HCT116 (cell line): ENCODE measurements around the gene DENND10. TPM values are rescaled to one million over a fixed set of nuclear protein-coding genes. Genes with fewer than 3 reads are reported as not detected.

Experiments used
- POLR2AphosphoS5 ChIP-seq: IDR thresholded peaks from 2 replicates; pipeline ENCODE4 v1.6.1; 2011; ENCODE audit warnings: mild to moderate bottlenecking, low read depth, low read length, moderate library complexity
- RAD21 ChIP-seq: IDR thresholded peaks from 2 replicates; pipeline ENCODE4 v1.6.1; 2012; ENCODE audit warnings: low read depth, mild to moderate bottlenecking
- SIN3A ChIP-seq: IDR thresholded peaks from 2 replicates; pipeline ENCODE4 v1.6.1; 2012; ENCODE audit warnings: low read depth
- total RNA-seq: library from RNA; stranded (reverse); gene quantifications from one replicate; pipeline ENCODE4 v1.2.1, GENCODE V29; 2021; ENCODE audit not compliant: unreplicated experiment
- TF ChIP-seq, protein P1 (sequence below): IDR thresholded peaks from 2 replicates; pipeline ENCODE4 v1.6.1; 2011; ENCODE audit warnings: mild to moderate bottlenecking, low read length, moderate library complexity; ENCODE audit not compliant: insufficient replicate concordance; ENCODE audit errors: extremely low read depth
- TF ChIP-seq, protein P2 (sequence below): IDR thresholded peaks from 2 replicates; pipeline ENCODE4 v1.6.1; 2012; ENCODE audit warnings: low read depth

DENND10 gene
- total RNA-seq, 1 experiment from 2014 or later = 47.5 TPM

DNA sequence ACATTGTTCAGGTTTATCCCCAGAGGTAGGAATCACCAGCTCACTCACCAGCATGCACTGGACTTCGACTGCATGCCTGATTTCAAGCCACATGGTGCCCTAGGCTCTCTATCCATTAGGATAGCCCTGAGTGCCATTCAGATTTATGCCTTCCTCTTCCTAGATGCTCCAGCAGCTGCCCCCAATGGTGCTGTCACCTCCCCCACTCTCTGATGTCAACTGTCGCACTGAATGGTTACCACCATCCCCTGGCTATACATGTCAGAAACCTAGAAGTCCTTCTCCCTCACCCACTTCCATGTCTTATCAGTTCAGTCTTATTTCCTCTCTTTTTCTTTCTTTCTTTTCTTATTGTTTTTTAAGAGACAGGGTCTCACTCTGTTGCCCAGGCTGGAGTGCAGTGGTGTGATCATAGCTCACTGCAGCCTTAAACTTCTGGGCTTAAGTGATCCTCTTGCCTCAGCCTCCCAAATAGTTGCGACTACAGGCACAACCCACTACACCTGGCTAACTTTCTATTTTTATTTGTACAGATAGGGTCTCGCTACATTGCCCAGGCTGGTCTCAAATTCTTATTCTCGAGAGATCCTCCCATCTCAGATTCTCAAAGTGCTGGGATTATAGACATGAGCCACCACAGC, 58.7 kb downstream of the DENND10 start (continued):
- TF ChIP-seq POLR2AphosphoS5 (no peak), SIN3A (no peak), RAD21 (no peak)
- TF ChIP-seq, protein P1, sequence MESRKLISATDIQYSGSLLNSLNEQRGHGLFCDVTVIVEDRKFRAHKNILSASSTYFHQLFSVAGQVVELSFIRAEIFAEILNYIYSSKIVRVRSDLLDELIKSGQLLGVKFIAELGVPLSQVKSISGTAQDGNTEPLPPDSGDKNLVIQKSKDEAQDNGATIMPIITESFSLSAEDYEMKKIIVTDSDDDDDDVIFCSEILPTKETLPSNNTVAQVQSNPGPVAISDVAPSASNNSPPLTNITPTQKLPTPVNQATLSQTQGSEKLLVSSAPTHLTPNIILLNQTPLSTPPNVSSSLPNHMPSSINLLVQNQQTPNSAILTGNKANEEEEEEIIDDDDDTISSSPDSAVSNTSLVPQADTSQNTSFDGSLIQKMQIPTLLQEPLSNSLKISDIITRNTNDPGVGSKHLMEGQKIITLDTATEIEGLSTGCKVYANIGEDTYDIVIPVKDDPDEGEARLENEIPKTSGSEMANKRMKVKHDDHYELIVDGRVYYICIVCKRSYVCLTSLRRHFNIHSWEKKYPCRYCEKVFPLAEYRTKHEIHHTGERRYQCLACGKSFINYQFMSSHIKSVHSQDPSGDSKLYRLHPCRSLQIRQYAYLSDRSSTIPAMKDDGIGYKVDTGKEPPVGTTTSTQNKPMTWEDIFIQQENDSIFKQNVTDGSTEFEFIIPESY = no peak
- TF ChIP-seq, protein P2, sequence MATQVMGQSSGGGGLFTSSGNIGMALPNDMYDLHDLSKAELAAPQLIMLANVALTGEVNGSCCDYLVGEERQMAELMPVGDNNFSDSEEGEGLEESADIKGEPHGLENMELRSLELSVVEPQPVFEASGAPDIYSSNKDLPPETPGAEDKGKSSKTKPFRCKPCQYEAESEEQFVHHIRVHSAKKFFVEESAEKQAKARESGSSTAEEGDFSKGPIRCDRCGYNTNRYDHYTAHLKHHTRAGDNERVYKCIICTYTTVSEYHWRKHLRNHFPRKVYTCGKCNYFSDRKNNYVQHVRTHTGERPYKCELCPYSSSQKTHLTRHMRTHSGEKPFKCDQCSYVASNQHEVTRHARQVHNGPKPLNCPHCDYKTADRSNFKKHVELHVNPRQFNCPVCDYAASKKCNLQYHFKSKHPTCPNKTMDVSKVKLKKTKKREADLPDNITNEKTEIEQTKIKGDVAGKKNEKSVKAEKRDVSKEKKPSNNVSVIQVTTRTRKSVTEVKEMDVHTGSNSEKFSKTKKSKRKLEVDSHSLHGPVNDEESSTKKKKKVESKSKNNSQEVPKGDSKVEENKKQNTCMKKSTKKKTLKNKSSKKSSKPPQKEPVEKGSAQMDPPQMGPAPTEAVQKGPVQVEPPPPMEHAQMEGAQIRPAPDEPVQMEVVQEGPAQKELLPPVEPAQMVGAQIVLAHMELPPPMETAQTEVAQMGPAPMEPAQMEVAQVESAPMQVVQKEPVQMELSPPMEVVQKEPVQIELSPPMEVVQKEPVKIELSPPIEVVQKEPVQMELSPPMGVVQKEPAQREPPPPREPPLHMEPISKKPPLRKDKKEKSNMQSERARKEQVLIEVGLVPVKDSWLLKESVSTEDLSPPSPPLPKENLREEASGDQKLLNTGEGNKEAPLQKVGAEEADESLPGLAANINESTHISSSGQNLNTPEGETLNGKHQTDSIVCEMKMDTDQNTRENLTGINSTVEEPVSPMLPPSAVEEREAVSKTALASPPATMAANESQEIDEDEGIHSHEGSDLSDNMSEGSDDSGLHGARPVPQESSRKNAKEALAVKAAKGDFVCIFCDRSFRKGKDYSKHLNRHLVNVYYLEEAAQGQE = no peak
